SK-N-SH (cell line): ENCODE results near the gene SYNE1. TPM values are rescaled to one million over a fixed set of nuclear protein-coding genes. Genes with fewer than 3 reads are reported as not detected.

Source experiments
- CTCF ChIA-PET: fragments of 300-600, 350-600 bp; formaldehyde crosslinking; extraction: SDS; loops from one replicate; lab custom pipeline; 2021; lab: Yijun Ruan, JAX
- POLR2A ChIA-PET: fragments of 350-600 bp; sonication (Branson Sonifier 250); formaldehyde crosslinking; extraction: SDS; loops from one replicate; lab custom pipeline; 2020; ENCODE audit warnings: antibody characterized with exemption, inconsistent platforms; lab: Yijun Ruan, JAX
- DNase-seq: peaks from one replicate; pipeline ENCODE4 v3.0.0; 2012
- H2AFZ ChIP-seq: fragments of 200-600 bp; sonication (generic); 2 replicates; pipeline ENCODE4 v1.8.1; 2016; ENCODE audit warnings: antibody characterized with exemption, mild to moderate bottlenecking, low read depth
- H3F3A ChIP-seq: fragments of 200-600 bp; sonication (generic); replicated peaks from 2 replicates; pipeline ENCODE3; 2016; ENCODE audit warnings: antibody characterized with exemption, mild to moderate bottlenecking; ENCODE audit not compliant: insufficient read depth
- H3K27ac ChIP-seq, 2 experiments: fragments of 200-500 bp in 1 of 2; fragments of 200-600 bp in 1 of 2; sonication (Bioruptor generic) in 1 of 2; sonication (generic), shearing (Covaris generic) in 1 of 2; 2 replicates each; pipeline versions ENCODE4 v1.5.1 to v1.6.1; 2014 to 2016; ENCODE audit warnings: low read depth in 2 of 2, inconsistent platforms in 1 of 2, low read length in 1 of 2, mild to moderate bottlenecking in 1 of 2, mixed read lengths in 1 of 2
- H3K27me3 ChIP-seq: fragments of 200-600 bp; sonication (generic), shearing (Covaris generic); 2 replicates; pipeline ENCODE4 v1.6.1; 2016; ENCODE audit warnings: mixed run types; ENCODE audit not compliant: insufficient read depth
- H3K36me3 ChIP-seq, 2 experiments: fragments of 200-500 bp in 1 of 2; fragments of 200-600 bp in 1 of 2; sonication (Bioruptor generic) in 1 of 2; sonication (generic) in 1 of 2; replicated peaks in 1 of 2; 2 replicates each; pipeline versions ENCODE3 to v1.5.1; 2014 to 2016; ENCODE audit warnings: low read length in 1 of 2, mild to moderate bottlenecking in 1 of 2; ENCODE audit not compliant: insufficient read depth in 2 of 2, control insufficient read depth in 1 of 2
- H3K4me1 ChIP-seq, 2 experiments: fragments of 200-500 bp in 1 of 2; fragments of 200-600 bp in 1 of 2; sonication (Bioruptor generic) in 1 of 2; sonication (generic), shearing (Covaris generic) in 1 of 2; 2 replicates each; pipeline versions ENCODE4 v1.5.1 to v1.6.1; 2014 to 2016; ENCODE audit warnings: low read depth in 1 of 2, low read length in 1 of 2, mixed run types in 1 of 2; ENCODE audit not compliant: insufficient read depth in 2 of 2, control insufficient read depth in 1 of 2
- H3K4me2 ChIP-seq: fragments of 200-600 bp; sonication (generic), shearing (Covaris generic); 2 replicates; pipeline ENCODE4 v1.6.1; 2017; ENCODE audit warnings: mixed run types
- H3K4me3 ChIP-seq, 2 experiments: fragments of 200-500 bp in 1 of 2; fragments of 200-600 bp in 1 of 2; sonication (Bioruptor generic) in 1 of 2; sonication (generic), shearing (Covaris generic) in 1 of 2; 2 replicates each; pipeline versions ENCODE4 v1.5.1 to v1.8.1; 2014 to 2016; ENCODE audit warnings: low read depth in 2 of 2, inconsistent platforms in 1 of 2, low read length in 1 of 2, mild to moderate bottlenecking in 1 of 2, mixed read lengths in 1 of 2, moderate library complexity in 1 of 2
- H3K79me2 ChIP-seq: fragments of 200-600 bp; sonication (generic); 2 replicates; pipeline ENCODE4 v1.8.1; 2017; ENCODE audit warnings: mild to moderate bottlenecking; ENCODE audit not compliant: insufficient read depth
- H3K9ac ChIP-seq: fragments of 200-600 bp; sonication (generic); 2 replicates; pipeline ENCODE4 v1.6.1; 2017; ENCODE audit warnings: mixed run types
- H3K9me2 ChIP-seq: fragments of 200-600 bp; sonication (generic); 2 replicates; pipeline ENCODE4 v1.6.1; 2017; ENCODE audit warnings: mixed run types
- H3K9me3 ChIP-seq: fragments of 200-600 bp; sonication (generic); 2 replicates; pipeline ENCODE4 v1.6.1; 2017; ENCODE audit warnings: mixed run types, mild to moderate bottlenecking, moderate library complexity
- H4K20me1 ChIP-seq: fragments of 200-600 bp; sonication (generic); 2 replicates; pipeline ENCODE4 v1.6.1; 2017; ENCODE audit warnings: mild to moderate bottlenecking, mixed run types; ENCODE audit not compliant: insufficient read depth
- CHD2 ChIP-seq: fragments of 150-350 bp; IDR thresholded peaks from 2 replicates; pipeline ENCODE4 v1.6.1; 2018; ENCODE audit warnings: low read length; ENCODE audit not compliant: partially characterized antibody
- CTCF ChIP-seq: fragments of 200-600 bp; sonication (generic); IDR thresholded peaks from 2 replicates; pipeline ENCODE4 v1.6.1; 2017; ENCODE audit warnings: antibody characterized with exemption, mild to moderate bottlenecking, moderate library complexity
- FOSL2 ChIP-seq: IDR thresholded peaks from 2 replicates; pipeline ENCODE4 v1.4.0; 2012; ENCODE audit warnings: low read depth, mild to moderate bottlenecking, moderate library complexity, borderline replicate concordance
- FOXJ3 ChIP-seq: sonication (generic); formaldehyde crosslinking; IDR thresholded peaks from 2 replicates; pipeline ENCODE4 v1.5.1; 2020; ENCODE audit warnings: mild to moderate bottlenecking, missing genetic modification reagents
- IRF3 ChIP-seq: fragments of 150-350 bp; IDR thresholded peaks from 2 replicates; pipeline ENCODE4 v1.6.1; 2016; ENCODE audit warnings: mild to moderate bottlenecking, low read depth, low read length
- JUND ChIP-seq: IDR thresholded peaks from 2 replicates; pipeline ENCODE4 v1.4.0; 2012
- NRF1 ChIP-seq: IDR thresholded peaks from 2 replicates; pipeline ENCODE4 v1.6.1; 2012; ENCODE audit warnings: low read depth, mild to moderate bottlenecking, low read length
- PBX3 ChIP-seq: IDR thresholded peaks from 2 replicates; pipeline ENCODE4; 2012
- POLR2AphosphoS5 ChIP-seq: IDR thresholded peaks from 2 replicates; pipeline ENCODE4 v1.6.1; 2012; ENCODE audit warnings: low read depth, low read length
- RCOR1 ChIP-seq: fragments of 150-350 bp; IDR thresholded peaks from 2 replicates; pipeline ENCODE4 v1.6.1; 2017; ENCODE audit warnings: antibody characterized with exemption, low read length
- SIN3A ChIP-seq: IDR thresholded peaks from 2 replicates; pipeline ENCODE4 v1.6.1; 2012; ENCODE audit warnings: low read depth, mild to moderate bottlenecking, low read length, moderate library complexity, borderline replicate concordance
- USF2 ChIP-seq: fragments of 150-350 bp; IDR thresholded peaks from 2 replicates; pipeline ENCODE4 v1.6.1; 2017; ENCODE audit warnings: antibody characterized with exemption, low read length, low read depth, borderline replicate concordance
- YY1 ChIP-seq: IDR thresholded peaks from 2 replicates; pipeline ENCODE4 v1.4.0; 2012; ENCODE audit warnings: low read depth, mild to moderate bottlenecking
- ZBTB33 ChIP-seq: IDR thresholded peaks from 2 replicates; pipeline ENCODE4 v1.4.0; 2012; ENCODE audit warnings: low read depth, borderline replicate concordance
- WGBS: methylation state at CpG from one replicate; pipeline ENCODE4 v1.1.6; 2017; ENCODE audit warnings: low lambda C conversion rate; 5-methylcytosine and 5-hydroxymethylcytosine counted together
- polyA plus RNA-seq, 3 experiments: library from polyadenylated mRNA; depleted of rRNA; stranded (reverse); fragments of >200 nt; gene quantifications; 2 replicates each; pipeline ENCODE4 v1.2.3, GENCODE V29; 2012

SYNE1 gene
- polyA plus RNA-seq, 1 of the 3 experiments (the other 2 are of a cell fraction) = 31.1 TPM

GRCh38 chr6:152540381-152540780, 96.8 kb downstream of the SYNE1 start:
- Histone ChIP-seq H3K9me2 (no peaks in the 10 kb centered on the region), H3K27ac (no peak overlapping the region), H3K36me3 (peaks cover 0 to 11% of the 10 kb centered on the region in 2 experiments), H3K4me2 (no peak overlapping the region), H3K4me3 (no peak overlapping the region), H3K4me1 (no peaks in the 10 kb centered on the region), H3K79me2 (no peaks in the 10 kb centered on the region; the same call in 1 of the 2 replicates), H3K9ac (no peak overlapping the region), H3F3A (no peaks in the 10 kb centered on the region), H3K27me3 (no peaks in the 10 kb centered on the region), H3K9me3 (no peaks in the 10 kb centered on the region; the same call in 1 of the 2 replicates), H4K20me1 (no peaks in the 10 kb centered on the region), H2AFZ (no peak overlapping the region)
- no peak for DNase-seq
- ChIA-PET POLR2A (no interaction called here), CTCF (interaction anchor here (1.2 to 1.5 kb wide), 2 partner anchors 12 to 13 kb away, joined by 4 read pairs; no protein-coding TSS in a partner anchor)
- 58% methylated on average over 2 of the region's 2 CpGs for WGBS
- TF ChIP-seq ZBTB33 (no peak), IRF3 (no peak), CTCF (no peak), SIN3A (no peak)

- H3K27ac ChIP-seq = no peak overlapping the region
- H3K9me3 ChIP-seq = no peaks in the 10 kb centered on the region; the same call in 1 of the 2 replicates
- H3K27me3 ChIP-seq = no peaks in the 10 kb centered on the region
- POLR2A ChIA-PET = no interaction called here
- no peak overlapping the region for H3K4me3 ChIP-seq
- H3K79me2 ChIP-seq = peaks cover 11% of the 10 kb centered on the region; the same call in 1 of the 2 replicates
- DNase-seq = no peak
- no peaks in the 10 kb centered on the region for H3K4me1 ChIP-seq
- H4K20me1 ChIP-seq = no peaks in the 10 kb centered on the region
- TF ChIP-seq CTCF (no peak), YY1 (no peak), USF2 (no peak), CHD2 (no peak), RCOR1 (no peak), NRF1 (no peak), FOSL2 (no peak), POLR2AphosphoS5 (no peak), PBX3 (no peak), FOXJ3 (no peak), IRF3 (no peak), JUND (no peak)
- TF ChIP-seq, all 33 proteins: peak for 0
- 71% methylated on average over 1 of the region's 1 CpG for WGBS
- Histone ChIP-seq H3K9me2 (no peaks in the 10 kb centered on the region), H2AFZ (no peak overlapping the region), H3K9ac (no peak overlapping the region), H3F3A (peaks cover 9% of the 10 kb centered on the region), H3K4me2 (no peak overlapping the region), H3K36me3 (peaks cover 0 to 3% of the 10 kb centered on the region in 2 experiments)
- CTCF ChIA-PET = interaction anchor here (1.2 to 1.5 kb wide), 2 partner anchors 108 to 409 kb away, joined by 3 to 4 read pairs; no protein-coding TSS in a partner anchor
Measured at GRCh38 chr6:152534541-152534940, 102.6 kb downstream of the SYNE1 start.
